HCT116 (cell line): Measurements from ENCODE around the gene TDP1. TPM values are rescaled to one million over a fixed set of nuclear protein-coding genes. Genes with fewer than 3 reads are reported as not detected.

Experiments
- ATAC-seq: fragments of 200-7000 bp; cut with Tn5 transposase; 2 replicates; pipeline ENCODE4 v1.9.1; 2020; ENCODE audit warnings: mild to moderate bottlenecking, moderate library complexity
- BruUV-seq: library from RNA; stranded (reverse); fragments of 400-500 nt; replicated peaks from 2 replicates; lab custom pipeline; 2021; lab: Mats Ljungman, UMichigan
- CTCF ChIA-PET: fragments of 300-600 bp; sonication (Branson Sonifier 250); formaldehyde crosslinking; loops from one replicate; lab custom pipeline; 2021; ENCODE audit warnings: antibody characterized with exemption; lab: Charles Lee
- POLR2A ChIA-PET: fragments of 300-600, 350-600 bp; sonication (Branson Sonifier 250); formaldehyde crosslinking; loops from one replicate; lab custom pipeline; 2021; ENCODE audit warnings: antibody characterized with exemption; lab: Charles Lee
- RAD21 ChIA-PET, 2 experiments: fragments of 300-600 bp; sonication (Branson Sonifier 250); formaldehyde crosslinking; loops; one replicate each; lab custom pipeline; 2023; ENCODE audit warnings: low total read pairs in 2 of 2; ENCODE audit not compliant: uncharacterized antibody in 2 of 2, unreplicated experiment in 2 of 2, low non-redundant PET in 1 of 2; lab: Charles Lee
- DNase-seq: peaks from one replicate; pipeline ENCODE4 v3.0.0-alpha.2; 2010; ENCODE audit warnings: low read depth, low spot score
- H2AFZ ChIP-seq: fragments of 200-600 bp; shearing (Covaris generic), sonication (generic); 2 replicates; pipeline ENCODE4 v1.6.1; 2017; ENCODE audit warnings: low read depth, mixed run types, mixed read lengths, antibody characterized with exemption, low read length; ENCODE audit not compliant: poor library complexity, severe bottlenecking
- H3K27ac ChIP-seq: 2 replicates; pipeline ENCODE4 v1.5.1; 2012; ENCODE audit warnings: low read depth, low read length
- H3K27me3 ChIP-seq: fragments of 200-600 bp; sonication (generic); 2 replicates; pipeline ENCODE4 v1.6.1; 2016; ENCODE audit warnings: mixed run types, low read length, mixed read lengths; ENCODE audit not compliant: insufficient read depth
- H3K36me3 ChIP-seq, 2 experiments: fragments of 200-500 bp in 1 of 2; fragments of 200-600 bp in 1 of 2; sonication (Bioruptor generic) in 1 of 2; sonication (generic) in 1 of 2; 2 replicates each; pipeline versions ENCODE4 v1.5.1 to v1.6.1; 2014 to 2016; ENCODE audit warnings: low read length in 2 of 2, inconsistent platforms in 1 of 2, mixed read lengths in 1 of 2, mixed run types in 1 of 2; ENCODE audit not compliant: insufficient read depth in 2 of 2, control insufficient read depth in 1 of 2
- H3K4me1 ChIP-seq, 2 experiments: fragments of 200-600 bp in 1 of 2; sonication (generic) in 1 of 2; 2 replicates each; pipeline versions ENCODE4 v1.5.1 to v1.6.1; 2012 to 2017; ENCODE audit warnings: low read length in 2 of 2, inconsistent platforms in 1 of 2, mild to moderate bottlenecking in 1 of 2, mixed read lengths in 1 of 2, mixed run types in 1 of 2, moderate library complexity in 1 of 2; ENCODE audit not compliant: insufficient read depth in 2 of 2, control insufficient read depth in 1 of 2
- H3K4me2 ChIP-seq: fragments of 200-600 bp; sonication (generic); 2 replicates; pipeline ENCODE4 v1.6.1; 2017; ENCODE audit warnings: mixed run types, low read length, mixed read lengths
- H3K4me3 ChIP-seq, 2 experiments: fragments of 200-600 bp in 1 of 2; sonication (generic) in 1 of 2; replicated peaks in 1 of 2; 2 replicates each; pipeline ENCODE4 v1.5.1; 2011 to 2016; ENCODE audit warnings: low read length in 2 of 2, control low read depth in 1 of 2, low read depth in 1 of 2, mild to moderate bottlenecking in 1 of 2, mixed read lengths in 1 of 2, mixed run types in 1 of 2
- H3K79me2 ChIP-seq: fragments of 200-600 bp; sonication (generic); 2 replicates; pipeline ENCODE4 v1.6.1; 2017; ENCODE audit warnings: mild to moderate bottlenecking, mixed run types, low read length, moderate library complexity, mixed read lengths; ENCODE audit not compliant: insufficient read depth
- H3K9ac ChIP-seq: fragments of 200-600 bp; sonication (generic); 2 replicates; pipeline ENCODE4 v1.6.1; 2016; ENCODE audit warnings: low read length, mixed read lengths
- H3K9me2 ChIP-seq: fragments of 200-600 bp; sonication (generic), shearing (Covaris generic); 2 replicates; pipeline ENCODE4 v1.6.1; 2017; ENCODE audit warnings: mixed run types, mild to moderate bottlenecking, moderate library complexity; ENCODE audit not compliant: insufficient read depth
- H3K9me3 ChIP-seq, 2 experiments: fragments of 200-500 bp in 1 of 2; fragments of 200-600 bp in 1 of 2; sonication (Bioruptor generic) in 1 of 2; sonication (generic) in 1 of 2; 2 replicates each; pipeline ENCODE4 v1.6.1; 2014 to 2017; ENCODE audit warnings: low read length in 2 of 2, mixed read lengths in 2 of 2, inconsistent platforms in 1 of 2, low read depth in 1 of 2, mild to moderate bottlenecking in 1 of 2, mixed run types in 1 of 2, moderate library complexity in 1 of 2; ENCODE audit not compliant: control insufficient read depth in 1 of 2, insufficient read depth in 1 of 2
- H4K20me1 ChIP-seq: fragments of 200-600 bp; sonication (generic), shearing (Covaris generic); 2 replicates; pipeline ENCODE4 v1.6.1; 2017; ENCODE audit warnings: mixed run types, mild to moderate bottlenecking, moderate library complexity; ENCODE audit not compliant: insufficient read depth
- CEBPB ChIP-seq: IDR thresholded peaks from 2 replicates; pipeline ENCODE4 v1.6.1; 2012; ENCODE audit warnings: low read depth
- EGR1 ChIP-seq: IDR thresholded peaks from 2 replicates; pipeline ENCODE4 v1.6.1; 2012; ENCODE audit warnings: low read depth
- EZH2phosphoT487 ChIP-seq: fragments of 200-600 bp; IDR thresholded peaks from 2 replicates; pipeline ENCODE4 v1.6.1; 2018; ENCODE audit warnings: antibody characterized with exemption, borderline replicate concordance
- MAX ChIP-seq: IDR thresholded peaks from 2 replicates; pipeline ENCODE4 v1.6.1; 2012
- POLR2AphosphoS5 ChIP-seq: IDR thresholded peaks from 2 replicates; pipeline ENCODE4 v1.6.1; 2011; ENCODE audit warnings: mild to moderate bottlenecking, low read depth, low read length, moderate library complexity
- RAD21 ChIP-seq: IDR thresholded peaks from 2 replicates; pipeline ENCODE4 v1.6.1; 2012; ENCODE audit warnings: low read depth, mild to moderate bottlenecking
- SIN3A ChIP-seq: IDR thresholded peaks from 2 replicates; pipeline ENCODE4 v1.6.1; 2012; ENCODE audit warnings: low read depth
- TCF7L2 ChIP-seq: IDR thresholded peaks from 2 replicates; pipeline ENCODE4 v1.7.0; 2011; ENCODE audit warnings: borderline replicate concordance, inconsistent platforms; ENCODE audit not compliant: insufficient read depth, insufficient read length; ENCODE audit errors: extremely low read depth
- YY1 ChIP-seq: IDR thresholded peaks from 2 replicates; pipeline ENCODE4 v1.6.1; 2011; ENCODE audit warnings: low read length, low read depth, moderate library complexity, mild to moderate bottlenecking; ENCODE audit not compliant: insufficient replicate concordance; ENCODE audit errors: extremely low read depth
- ZFX ChIP-seq: fragments of 450-650 bp; IDR thresholded peaks from 2 replicates; pipeline ENCODE4 v1.6.1; 2017
- ZNF274 ChIP-seq: fragments of 200-500 bp; sonication (Bioruptor generic); IDR thresholded peaks from 2 replicates; pipeline ENCODE4 v1.6.1; 2014; ENCODE audit warnings: mild to moderate bottlenecking, low read depth, low read length, inconsistent platforms
- intact Hi-C: fragments of 100-400 bp; cut with micrococcal nuclease; formaldehyde crosslinking; loops from 2 replicates; pipeline ENCODE4 v1.10.0; 2022
- total RNA-seq: library from RNA; stranded (reverse); gene quantifications from one replicate; pipeline ENCODE4 v1.2.1, GENCODE V29; 2021; ENCODE audit not compliant: unreplicated experiment
- TF ChIP-seq, protein P1 (sequence below): IDR thresholded peaks from 2 replicates; pipeline ENCODE4 v1.6.1; 2012
- TF ChIP-seq, protein P2 (sequence below), 3 experiments: fragments of 200-600 bp in 1 of 3; sonication (generic) in 1 of 3; IDR thresholded peaks in 2 of 3; conservative IDR thresholded peaks in 1 of 3; 2 replicates each; pipeline ENCODE4 v1.5.1; 2012 to 2017; ENCODE audit warnings: low read depth in 2 of 3, low read length in 2 of 3, antibody characterized with exemption in 1 of 3, borderline replicate concordance in 1 of 3, control low read depth in 1 of 3, mild to moderate bottlenecking in 1 of 3, mixed read lengths in 1 of 3, mixed run types in 1 of 3, moderate library complexity in 1 of 3; ENCODE audit not compliant: insufficient read depth in 1 of 3
- TF ChIP-seq, protein P3 (sequence below): IDR thresholded peaks from 2 replicates; pipeline ENCODE4 v1.6.1; 2012; ENCODE audit warnings: low read depth
- TF ChIP-seq, protein P4 (sequence below): IDR thresholded peaks from 2 replicates; pipeline ENCODE4 v1.6.1; 2011; ENCODE audit warnings: mild to moderate bottlenecking, low read length, moderate library complexity; ENCODE audit not compliant: insufficient replicate concordance; ENCODE audit errors: extremely low read depth

TDP1 gene
- total RNA-seq, 1 experiment from 2014 or later = 37.1 TPM

- no peak for DNase-seq
- RAD21 ChIA-PET = no interaction called here
- no peak overlapping the region for H3K27ac ChIP-seq
- H3K9ac ChIP-seq = no peak overlapping the region
- no peak overlapping the region for H3K4me3 ChIP-seq
- H3K79me2 ChIP-seq = no peaks in the 10 kb centered on the region
- POLR2A ChIA-PET = no interaction called here
- TF ChIP-seq, protein P1, sequence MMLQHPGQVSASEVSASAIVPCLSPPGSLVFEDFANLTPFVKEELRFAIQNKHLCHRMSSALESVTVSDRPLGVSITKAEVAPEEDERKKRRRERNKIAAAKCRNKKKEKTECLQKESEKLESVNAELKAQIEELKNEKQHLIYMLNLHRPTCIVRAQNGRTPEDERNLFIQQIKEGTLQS = no peak
- TF ChIP-seq CEBPB = no peak
- no peak for TF ChIP-seq RAD21
- TF ChIP-seq SIN3A = no peak
- no peak for TF ChIP-seq TCF7L2
- TF ChIP-seq YY1 = no peak
- no peak for TF ChIP-seq POLR2AphosphoS5
- TF ChIP-seq MAX = no peak
- no peak for TF ChIP-seq ZNF274
- TF ChIP-seq ZFX = no peak
- TF ChIP-seq, protein P2, sequence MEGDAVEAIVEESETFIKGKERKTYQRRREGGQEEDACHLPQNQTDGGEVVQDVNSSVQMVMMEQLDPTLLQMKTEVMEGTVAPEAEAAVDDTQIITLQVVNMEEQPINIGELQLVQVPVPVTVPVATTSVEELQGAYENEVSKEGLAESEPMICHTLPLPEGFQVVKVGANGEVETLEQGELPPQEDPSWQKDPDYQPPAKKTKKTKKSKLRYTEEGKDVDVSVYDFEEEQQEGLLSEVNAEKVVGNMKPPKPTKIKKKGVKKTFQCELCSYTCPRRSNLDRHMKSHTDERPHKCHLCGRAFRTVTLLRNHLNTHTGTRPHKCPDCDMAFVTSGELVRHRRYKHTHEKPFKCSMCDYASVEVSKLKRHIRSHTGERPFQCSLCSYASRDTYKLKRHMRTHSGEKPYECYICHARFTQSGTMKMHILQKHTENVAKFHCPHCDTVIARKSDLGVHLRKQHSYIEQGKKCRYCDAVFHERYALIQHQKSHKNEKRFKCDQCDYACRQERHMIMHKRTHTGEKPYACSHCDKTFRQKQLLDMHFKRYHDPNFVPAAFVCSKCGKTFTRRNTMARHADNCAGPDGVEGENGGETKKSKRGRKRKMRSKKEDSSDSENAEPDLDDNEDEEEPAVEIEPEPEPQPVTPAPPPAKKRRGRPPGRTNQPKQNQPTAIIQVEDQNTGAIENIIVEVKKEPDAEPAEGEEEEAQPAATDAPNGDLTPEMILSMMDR (IDR thresholded peaks at IDR 0.05 in 2 of 3, conservative IDR thresholded peaks at IDR 0.05 in 1 of 3; ENCODE audit: borderline replicate concordance in 1 of 3, insufficient read depth in 1 of 3, low read depth in 2 of 3, low read length in 2 of 3) = no peak
- TF ChIP-seq, protein P3, sequence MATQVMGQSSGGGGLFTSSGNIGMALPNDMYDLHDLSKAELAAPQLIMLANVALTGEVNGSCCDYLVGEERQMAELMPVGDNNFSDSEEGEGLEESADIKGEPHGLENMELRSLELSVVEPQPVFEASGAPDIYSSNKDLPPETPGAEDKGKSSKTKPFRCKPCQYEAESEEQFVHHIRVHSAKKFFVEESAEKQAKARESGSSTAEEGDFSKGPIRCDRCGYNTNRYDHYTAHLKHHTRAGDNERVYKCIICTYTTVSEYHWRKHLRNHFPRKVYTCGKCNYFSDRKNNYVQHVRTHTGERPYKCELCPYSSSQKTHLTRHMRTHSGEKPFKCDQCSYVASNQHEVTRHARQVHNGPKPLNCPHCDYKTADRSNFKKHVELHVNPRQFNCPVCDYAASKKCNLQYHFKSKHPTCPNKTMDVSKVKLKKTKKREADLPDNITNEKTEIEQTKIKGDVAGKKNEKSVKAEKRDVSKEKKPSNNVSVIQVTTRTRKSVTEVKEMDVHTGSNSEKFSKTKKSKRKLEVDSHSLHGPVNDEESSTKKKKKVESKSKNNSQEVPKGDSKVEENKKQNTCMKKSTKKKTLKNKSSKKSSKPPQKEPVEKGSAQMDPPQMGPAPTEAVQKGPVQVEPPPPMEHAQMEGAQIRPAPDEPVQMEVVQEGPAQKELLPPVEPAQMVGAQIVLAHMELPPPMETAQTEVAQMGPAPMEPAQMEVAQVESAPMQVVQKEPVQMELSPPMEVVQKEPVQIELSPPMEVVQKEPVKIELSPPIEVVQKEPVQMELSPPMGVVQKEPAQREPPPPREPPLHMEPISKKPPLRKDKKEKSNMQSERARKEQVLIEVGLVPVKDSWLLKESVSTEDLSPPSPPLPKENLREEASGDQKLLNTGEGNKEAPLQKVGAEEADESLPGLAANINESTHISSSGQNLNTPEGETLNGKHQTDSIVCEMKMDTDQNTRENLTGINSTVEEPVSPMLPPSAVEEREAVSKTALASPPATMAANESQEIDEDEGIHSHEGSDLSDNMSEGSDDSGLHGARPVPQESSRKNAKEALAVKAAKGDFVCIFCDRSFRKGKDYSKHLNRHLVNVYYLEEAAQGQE = no peak
- no peak for TF ChIP-seq EZH2phosphoT487
- TF ChIP-seq, protein P4, sequence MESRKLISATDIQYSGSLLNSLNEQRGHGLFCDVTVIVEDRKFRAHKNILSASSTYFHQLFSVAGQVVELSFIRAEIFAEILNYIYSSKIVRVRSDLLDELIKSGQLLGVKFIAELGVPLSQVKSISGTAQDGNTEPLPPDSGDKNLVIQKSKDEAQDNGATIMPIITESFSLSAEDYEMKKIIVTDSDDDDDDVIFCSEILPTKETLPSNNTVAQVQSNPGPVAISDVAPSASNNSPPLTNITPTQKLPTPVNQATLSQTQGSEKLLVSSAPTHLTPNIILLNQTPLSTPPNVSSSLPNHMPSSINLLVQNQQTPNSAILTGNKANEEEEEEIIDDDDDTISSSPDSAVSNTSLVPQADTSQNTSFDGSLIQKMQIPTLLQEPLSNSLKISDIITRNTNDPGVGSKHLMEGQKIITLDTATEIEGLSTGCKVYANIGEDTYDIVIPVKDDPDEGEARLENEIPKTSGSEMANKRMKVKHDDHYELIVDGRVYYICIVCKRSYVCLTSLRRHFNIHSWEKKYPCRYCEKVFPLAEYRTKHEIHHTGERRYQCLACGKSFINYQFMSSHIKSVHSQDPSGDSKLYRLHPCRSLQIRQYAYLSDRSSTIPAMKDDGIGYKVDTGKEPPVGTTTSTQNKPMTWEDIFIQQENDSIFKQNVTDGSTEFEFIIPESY = no peak
- TF ChIP-seq EGR1 = no peak
- H4K20me1 ChIP-seq = no peaks in the 10 kb centered on the region
- H3K27me3 ChIP-seq = no peaks in the 10 kb centered on the region
- H3K36me3 ChIP-seq = no peaks in the 10 kb centered on the region
- CTCF ChIA-PET = no interaction called here
- H3K9me2 ChIP-seq = no peaks in the 10 kb centered on the region
- H3K9me3 ChIP-seq = no peaks in the 10 kb centered on the region
- H3K4me2 ChIP-seq = no peak overlapping the region
- intact Hi-C loops = no loop called here
- H3K4me1 ChIP-seq = no peaks in the 10 kb centered on the region
- no TSS peak for BruUV-seq
- no peak for ATAC-seq
- H2AFZ ChIP-seq = no peak overlapping the region
Observed at GRCh38 chr14:89921346-89921745, 34.4 kb upstream of the TDP1 start.
